GM23248 (cell line): ENCODE measurements around the gene FNDC3B.

ENCODE experiments used
- EZH2 ChIP-seq: fragments of 200-600 bp; sonication (generic); IDR thresholded peaks from 2 replicates; pipeline ENCODE4 v1.6.1; 2018; ENCODE audit warnings: antibody characterized with exemption, mild to moderate bottlenecking; ENCODE audit not compliant: insufficient read depth, poor library complexity, severe bottlenecking
- EZH2phosphoT487 ChIP-seq: fragments of 200-600 bp; sonication (generic); IDR thresholded peaks from 2 replicates; pipeline ENCODE4 v1.6.1; 2018; ENCODE audit warnings: antibody characterized with exemption, moderate library complexity, mild to moderate bottlenecking, low read depth; ENCODE audit not compliant: insufficient read depth

DNA sequence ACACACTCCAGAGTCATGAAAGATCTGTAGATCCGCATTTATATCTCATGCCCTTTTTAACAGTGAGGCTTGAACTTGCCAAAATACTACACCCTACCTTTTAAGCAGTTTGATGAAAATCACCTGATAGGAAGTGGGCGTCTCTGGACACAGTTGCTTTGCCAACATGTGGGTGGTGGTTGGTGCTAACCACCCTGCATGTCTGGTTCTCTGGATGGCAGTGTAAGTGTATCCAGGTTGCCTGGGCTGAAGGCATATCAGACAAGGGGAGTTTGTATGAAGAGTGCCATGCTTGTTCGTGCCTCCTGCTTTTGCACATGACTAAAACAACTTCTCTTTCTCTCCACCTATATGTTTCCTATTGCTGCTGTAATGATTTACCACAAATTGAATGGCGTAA, 249.3 kb downstream of the FNDC3B start:
- no peak for TF ChIP-seq EZH2phosphoT487
- TF ChIP-seq EZH2: no peak
